OCI-LY3 (cell line): ENCODE data around the gene MMP17.

Experiments used
- CTCF ChIP-seq: fragments of 200-600, 300-600 bp; sonication (generic); IDR thresholded peaks from 2 replicates; pipeline ENCODE4 v1.5.1; 2014; ENCODE audit warnings: antibody characterized with exemption, low read length, low read depth
- EZH2phosphoT487 ChIP-seq: fragments of 200-600 bp; shearing (Covaris generic); IDR thresholded peaks from 2 replicates; pipeline ENCODE4 v1.6.1; 2018; ENCODE audit warnings: antibody characterized with exemption, mixed run types, low read depth

GRCh38 chr12:131897875-131898274 lies 69.7 kb downstream of the MMP17 start:
- TF ChIP-seq CTCF (no peak), EZH2phosphoT487 (no peak)
